ENCODE results near the gene SOAT1.
"Not testable (repeated sequence)": the region's sequence is repeated elsewhere in the genome, so short reads cannot be mapped to it uniquely, and the experiment has no call there.

SOAT1 gene

DNA sequence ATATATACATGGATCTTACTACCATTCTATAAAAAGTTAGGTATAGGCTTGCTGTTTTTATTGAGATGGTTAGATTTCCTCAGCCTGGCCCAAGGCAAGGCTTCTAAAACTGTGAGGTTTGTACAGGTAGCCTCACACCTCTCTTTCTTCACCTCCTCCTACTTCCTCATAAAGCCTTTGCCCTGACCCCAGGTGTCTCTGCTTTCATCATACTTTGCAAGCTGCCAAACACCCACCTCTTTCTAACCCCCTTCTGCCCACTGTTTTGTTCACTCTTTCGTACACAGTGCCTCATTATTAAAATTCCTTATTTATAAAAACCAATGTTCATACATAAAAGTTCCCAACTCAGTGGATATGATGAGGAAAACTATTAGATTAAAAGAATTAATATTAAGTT, 31.4 kb upstream of the SOAT1 start:
- POLR2A ChIA-PET: no interaction called here
- CTCF ChIA-PET: interaction anchor here (2.2 kb wide), 1 partner anchor 10 kb away, joined by 14 read pairs; no protein-coding TSS in a partner anchor
- TF ChIP-seq, protein P1, sequence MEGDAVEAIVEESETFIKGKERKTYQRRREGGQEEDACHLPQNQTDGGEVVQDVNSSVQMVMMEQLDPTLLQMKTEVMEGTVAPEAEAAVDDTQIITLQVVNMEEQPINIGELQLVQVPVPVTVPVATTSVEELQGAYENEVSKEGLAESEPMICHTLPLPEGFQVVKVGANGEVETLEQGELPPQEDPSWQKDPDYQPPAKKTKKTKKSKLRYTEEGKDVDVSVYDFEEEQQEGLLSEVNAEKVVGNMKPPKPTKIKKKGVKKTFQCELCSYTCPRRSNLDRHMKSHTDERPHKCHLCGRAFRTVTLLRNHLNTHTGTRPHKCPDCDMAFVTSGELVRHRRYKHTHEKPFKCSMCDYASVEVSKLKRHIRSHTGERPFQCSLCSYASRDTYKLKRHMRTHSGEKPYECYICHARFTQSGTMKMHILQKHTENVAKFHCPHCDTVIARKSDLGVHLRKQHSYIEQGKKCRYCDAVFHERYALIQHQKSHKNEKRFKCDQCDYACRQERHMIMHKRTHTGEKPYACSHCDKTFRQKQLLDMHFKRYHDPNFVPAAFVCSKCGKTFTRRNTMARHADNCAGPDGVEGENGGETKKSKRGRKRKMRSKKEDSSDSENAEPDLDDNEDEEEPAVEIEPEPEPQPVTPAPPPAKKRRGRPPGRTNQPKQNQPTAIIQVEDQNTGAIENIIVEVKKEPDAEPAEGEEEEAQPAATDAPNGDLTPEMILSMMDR (IDR thresholded peaks at IDR 0.05; ENCODE audit: insufficient read depth, low read length, missing control alignments): no peak
- DNase-seq (ENCODE audit: low read depth, low spot score): no peak
- no peak overlapping the region for H3K4me3 ChIP-seq (ENCODE audit: low read depth, low read length)

DNA sequence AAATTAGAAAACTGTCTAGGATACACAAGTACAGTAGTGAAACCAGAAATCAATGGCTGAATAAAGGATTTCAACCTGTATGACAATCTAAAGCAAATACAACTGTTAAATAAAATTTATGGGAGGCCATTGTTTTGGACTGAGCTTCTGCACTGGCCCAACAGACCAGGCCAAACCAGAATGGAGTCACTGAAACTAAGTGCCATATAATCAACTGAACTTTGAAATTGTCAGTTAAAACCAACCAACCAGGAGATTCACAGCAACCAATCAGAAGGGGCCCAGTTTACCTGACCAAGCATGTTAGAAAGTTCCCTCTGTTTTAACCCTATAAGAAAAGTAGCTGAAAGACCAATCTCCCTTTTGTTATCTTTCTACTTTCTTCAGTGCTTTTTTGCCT, 30.5 kb upstream of the SOAT1 start:
- DNase-seq (ENCODE audit: low read depth, low spot score): no peak
- no peak overlapping the region for H3K4me3 ChIP-seq (ENCODE audit: low read depth, low read length)
- ChIA-PET POLR2A (no interaction called here), CTCF (interaction anchor here (2.2 kb wide), 1 partner anchor 11 kb away, joined by 14 read pairs; no protein-coding TSS in a partner anchor)
- TF ChIP-seq, protein P1 (IDR thresholded peaks at IDR 0.05; ENCODE audit: insufficient read depth, low read length, missing control alignments): no peak

DNA sequence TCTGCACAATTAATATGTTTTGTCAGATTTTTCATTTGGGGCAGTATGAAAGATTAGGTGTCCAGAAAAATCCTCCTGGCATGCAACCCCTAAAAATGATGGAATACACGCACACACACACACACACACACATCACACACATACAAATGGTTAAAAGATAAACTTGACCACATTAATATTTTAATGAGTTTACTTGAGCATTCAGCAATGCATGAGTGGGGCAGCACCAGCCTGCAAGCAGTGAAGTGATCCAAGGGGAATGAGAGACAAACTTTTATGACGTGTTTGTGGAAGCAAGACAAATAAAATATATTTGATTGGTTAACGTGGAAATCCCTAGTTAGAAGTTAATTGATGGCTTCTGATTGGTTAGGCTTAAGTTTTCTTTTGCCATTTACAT, 29.1 kb upstream of the SOAT1 start:
- TF ChIP-seq, protein P1 (IDR thresholded peaks at IDR 0.05; ENCODE audit: insufficient read depth, low read length, missing control alignments): no peak
- ChIA-PET CTCF (no interaction called here), POLR2A (no interaction called here)
- no peak for DNase-seq (ENCODE audit: low read depth, low spot score)
- no peak overlapping the region for H3K4me3 ChIP-seq (ENCODE audit: low read depth, low read length)

DNA sequence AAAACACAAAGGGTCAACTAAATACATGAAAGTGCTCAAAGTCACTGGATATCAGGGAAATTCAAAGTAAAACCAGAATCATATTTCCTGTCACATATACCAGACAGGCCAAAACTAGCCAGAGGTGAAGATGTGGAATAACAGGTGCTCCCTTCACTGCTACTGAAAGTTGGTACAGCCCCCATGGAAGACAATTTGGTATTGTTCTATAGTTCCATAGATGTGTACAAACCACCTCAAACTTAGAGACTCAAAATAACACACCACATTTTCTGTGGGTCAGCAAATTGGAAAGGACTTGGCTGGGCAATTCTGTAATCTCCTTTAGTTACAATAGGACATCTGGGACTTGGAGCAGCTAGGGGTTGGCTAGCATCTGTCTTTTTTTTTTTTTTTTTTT, 24.5 kb upstream of the SOAT1 start:
- H3K4me3 ChIP-seq (ENCODE audit: low read depth, low read length): no peak overlapping the region
- TF ChIP-seq, protein P1 (IDR thresholded peaks at IDR 0.05; ENCODE audit: insufficient read depth, low read length, missing control alignments): no peak
- ChIA-PET POLR2A (no interaction called here), CTCF (no interaction called here)
- no peak for DNase-seq (ENCODE audit: low read depth, low spot score)

DNA sequence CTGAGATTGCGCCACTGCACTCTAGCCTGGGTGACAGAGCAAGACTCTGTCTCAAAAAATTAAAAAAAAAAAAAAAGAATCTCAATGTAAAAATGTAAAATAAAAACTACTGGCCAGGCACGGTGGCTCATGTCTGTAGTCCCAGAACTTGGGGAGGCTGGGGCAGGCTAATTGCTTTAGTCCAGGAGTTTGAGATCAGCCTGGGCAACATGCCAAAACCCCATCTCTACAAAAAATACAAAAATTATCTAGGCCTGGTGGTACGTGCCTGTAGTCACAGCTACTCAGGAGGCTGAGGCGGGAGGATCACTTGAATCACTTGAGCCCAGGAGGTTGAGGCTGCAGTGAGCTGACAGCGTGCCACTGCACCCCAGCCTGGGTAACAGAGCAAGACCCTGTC, 19.2 kb upstream of the SOAT1 start:
- H3K4me3 ChIP-seq (ENCODE audit: low read depth, low read length); DNase-seq (ENCODE audit: low read depth, low spot score); POLR2A ChIA-PET: not testable (repeated sequence)
- CTCF ChIA-PET: interaction anchor here (3.6 kb wide), 1 partner anchor 10 kb away, joined by 12 read pairs; no protein-coding TSS in a partner anchor

DNA sequence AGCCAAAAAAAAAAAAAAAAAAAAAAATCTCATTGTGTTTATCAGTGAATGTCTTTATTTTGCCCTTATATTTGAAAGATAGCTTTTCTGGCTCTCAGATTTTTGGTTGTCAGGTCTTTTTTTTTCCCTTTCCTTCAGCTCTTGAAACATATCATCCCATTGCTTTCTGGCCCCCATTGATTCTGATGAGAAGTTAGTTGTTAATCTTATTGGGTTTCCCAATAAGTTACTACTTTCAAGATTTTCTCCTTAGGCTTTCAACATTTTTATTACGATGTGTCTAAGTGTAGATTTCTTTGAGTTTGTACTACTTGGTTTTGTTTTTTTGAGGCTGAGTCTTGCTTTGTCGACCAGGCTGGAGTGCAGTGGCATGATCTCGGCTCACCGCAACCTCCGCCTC, 14.7 kb upstream of the SOAT1 start:
- no peak for DNase-seq (ENCODE audit: low read depth, low spot score)
- ChIA-PET POLR2A (no interaction called here), CTCF (interaction anchor here (1.2 kb wide), 1 partner anchor 14 kb away, joined by 4 read pairs; no protein-coding TSS in a partner anchor)
- TF ChIP-seq, protein P1 (IDR thresholded peaks at IDR 0.05; ENCODE audit: insufficient read depth, low read length, missing control alignments): no peak
- H3K4me3 ChIP-seq (ENCODE audit: low read depth, low read length): no peak overlapping the region

DNA sequence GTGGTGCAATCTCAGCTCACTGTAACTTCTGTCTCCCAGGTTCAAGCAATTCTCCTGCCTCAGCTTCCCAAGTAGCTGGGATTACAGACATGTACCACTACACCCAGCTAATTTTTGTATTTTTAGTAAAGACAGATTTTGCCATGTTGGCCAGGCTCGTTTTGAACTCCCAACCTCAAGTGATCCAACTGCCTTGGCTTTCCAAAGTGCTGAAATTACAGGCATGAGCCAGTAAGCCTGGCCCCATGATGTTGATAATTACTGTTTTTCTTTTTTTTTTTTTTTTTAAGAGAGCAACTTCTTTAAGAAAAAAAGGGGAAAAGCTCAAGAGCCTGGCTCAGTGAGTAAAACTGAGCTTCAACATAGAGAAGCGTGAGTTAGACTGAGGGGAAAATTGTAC, 9.6 kb upstream of the SOAT1 start:
- ChIA-PET CTCF (interaction anchor here (1.1 to 2.5 kb wide), 4 partner anchors 9 to 28 kb away, joined by 3 to 12 read pairs (median 4); partner anchors contain the start of gene SOAT1), POLR2A (no interaction called here)
- DNase-seq (ENCODE audit: low read depth, low spot score): no peak
- H3K4me3 ChIP-seq (ENCODE audit: low read depth, low read length): no peak overlapping the region
- TF ChIP-seq, protein P1 (IDR thresholded peaks at IDR 0.05; ENCODE audit: insufficient read depth, low read length, missing control alignments): no peak

Data from AG04449 (cell line).